Measurements from ENCODE around the gene OR5B21.
A peak's percentile ranks its signal among the peaks of the same experiment; 100 is the strongest.

OR5B21 gene

DNA sequence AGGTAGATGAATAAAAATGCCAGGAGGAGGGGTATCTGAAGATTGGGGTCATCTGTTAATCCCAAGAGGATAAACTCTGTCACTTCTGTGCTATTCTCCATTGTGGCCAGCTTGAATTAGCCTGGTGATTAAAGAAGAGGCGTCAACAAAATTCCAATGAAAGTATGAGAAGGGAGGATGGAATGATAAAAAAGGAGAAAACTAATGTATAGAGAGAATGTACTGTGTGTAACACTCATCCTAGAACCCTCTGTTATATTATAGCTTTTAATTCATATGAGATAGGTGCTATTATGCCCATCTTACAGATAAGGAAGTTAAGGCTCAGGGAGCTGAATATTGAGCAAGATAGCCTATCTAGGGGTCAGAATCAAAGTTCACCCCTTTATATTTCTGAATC lies at the start of gene OR5B21:
TSS of gene OR5B21 (minus strand) at position 101 of the 400 bp plus-strand sequence. CDS start at position 101, 0 bp downstream.
- DNase-seq (ENCODE audit: low read depth) = no peak

DNA sequence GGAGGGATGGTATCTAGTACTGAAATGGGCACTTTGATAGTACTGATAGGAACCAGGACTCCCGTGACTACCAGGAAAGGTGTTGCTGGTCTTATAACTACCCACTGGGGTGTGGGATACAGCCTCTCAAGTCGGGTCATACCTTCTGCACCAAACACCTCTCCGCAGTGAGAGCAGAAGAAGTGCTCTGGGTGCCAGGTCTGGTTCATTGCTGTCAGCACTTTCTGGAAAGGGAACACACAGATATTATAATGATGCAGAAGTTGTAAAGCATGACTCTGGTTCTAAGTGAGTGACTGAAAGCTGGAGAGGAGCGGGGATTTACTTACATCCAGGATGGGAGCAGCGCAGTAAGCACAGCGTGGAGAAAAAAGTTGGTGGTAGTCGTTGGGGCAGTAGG lies 41.7 kb upstream of the OR5B21 start:
- DNase-seq (ENCODE audit: low read depth) = no peak

DNA sequence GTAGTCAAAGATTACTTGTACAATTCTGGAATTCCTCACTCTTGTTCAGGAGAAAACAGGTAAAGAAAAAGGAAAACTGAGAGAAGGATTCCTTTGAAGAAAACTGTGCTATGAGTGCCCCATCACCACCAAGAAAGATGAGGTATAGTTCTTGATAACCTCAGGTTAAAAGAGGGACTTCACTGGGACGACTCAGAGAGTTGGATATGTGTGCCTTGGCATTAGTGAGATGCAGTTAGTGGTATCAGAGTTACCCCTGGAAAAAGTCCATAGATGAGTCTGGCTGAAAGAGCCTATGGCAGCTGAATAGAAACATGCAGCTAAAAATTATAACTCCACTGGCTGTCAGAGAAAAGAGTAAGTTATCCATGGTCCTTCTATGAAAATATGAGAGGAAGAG lies 38.9 kb upstream of the OR5B21 start:
- no peak for DNase-seq (ENCODE audit: low read depth)

DNA sequence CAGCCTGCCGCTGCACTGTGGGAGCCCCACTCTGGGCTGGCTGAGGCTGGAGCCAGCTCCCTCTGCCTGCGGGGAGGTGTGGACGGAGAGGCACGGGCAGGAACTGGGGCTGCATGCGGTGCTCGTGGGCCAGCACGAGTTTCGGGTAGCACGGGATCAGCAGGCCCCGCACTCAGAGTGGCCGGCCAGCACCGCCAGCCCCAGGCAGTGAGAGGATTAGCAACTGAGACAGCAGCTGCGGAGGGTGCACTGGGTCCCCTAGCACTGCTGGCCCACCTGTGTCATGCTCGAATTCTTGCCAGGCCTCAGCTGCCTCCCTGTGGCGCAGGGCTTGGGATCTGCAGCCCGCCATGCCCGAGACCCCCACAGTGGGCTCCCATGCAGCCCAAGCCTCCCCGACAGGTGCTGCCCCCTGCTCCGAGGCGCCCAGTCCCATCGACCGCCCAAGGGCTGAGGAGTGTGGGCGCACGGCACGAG lies 24.0 kb upstream of the OR5B21 start:
- DNase-seq (ENCODE audit: low read depth) = no peak

DNA sequence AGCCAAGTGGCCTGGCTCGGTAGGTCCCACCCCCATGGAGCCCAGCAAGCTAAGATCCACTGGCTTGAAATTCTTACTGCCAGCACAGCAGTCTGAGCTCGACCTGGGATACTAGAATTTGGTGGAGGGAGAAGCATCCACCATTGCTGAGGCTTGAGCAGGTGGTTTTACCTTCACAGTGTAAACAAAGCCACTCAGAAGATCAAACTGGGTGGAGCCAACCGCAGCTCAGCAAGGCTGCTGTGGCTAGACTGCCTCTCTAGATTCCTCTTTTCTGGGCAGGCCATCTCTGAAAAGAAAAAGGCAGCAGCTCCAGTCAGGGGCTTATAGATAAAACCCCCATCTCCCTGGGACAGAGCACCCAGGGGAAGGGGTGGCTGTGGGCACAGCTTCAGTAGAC lies 22.3 kb upstream of the OR5B21 start:
- peak; percentile 17 for DNase-seq (ENCODE audit: low read depth)

DNA sequence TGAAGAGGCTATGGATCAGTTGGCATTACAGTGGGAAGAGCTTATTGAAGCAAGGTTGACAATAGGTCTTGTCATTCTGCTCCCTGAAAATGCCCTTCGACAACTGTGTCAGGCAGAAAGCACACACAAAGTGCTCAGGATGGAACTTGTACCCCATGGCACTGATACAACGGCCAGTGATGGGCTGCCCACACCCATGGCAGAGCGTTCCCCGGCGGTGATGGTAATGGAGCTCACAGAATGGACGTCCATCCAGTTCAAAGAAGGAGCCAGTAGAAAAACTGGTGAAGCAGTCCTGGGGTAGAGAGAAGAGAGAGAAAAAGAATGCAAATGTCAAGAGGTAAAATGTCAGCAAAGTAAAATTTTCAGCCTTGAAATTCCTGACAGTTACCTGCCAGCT lies 19.5 kb upstream of the OR5B21 start:
- DNase-seq (ENCODE audit: low read depth) = no peak

DNA sequence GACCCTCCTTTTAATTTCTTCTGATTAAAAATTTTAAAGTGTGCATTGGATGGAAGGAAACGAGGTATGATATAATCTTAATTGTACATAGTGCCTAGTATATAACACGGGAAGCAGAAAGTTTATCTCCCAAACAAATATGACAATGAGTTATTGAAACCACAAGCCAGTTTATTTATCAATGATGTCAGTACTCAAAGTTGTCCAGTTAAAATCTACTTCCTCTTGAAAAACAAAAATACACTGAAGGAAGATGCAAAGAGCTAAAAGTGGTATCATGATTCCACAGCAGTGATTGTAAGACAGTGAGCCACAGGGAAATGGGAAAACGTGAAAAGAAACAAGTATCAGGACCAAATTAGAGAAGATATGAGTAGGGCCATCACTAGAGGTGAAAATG lies 18.8 kb upstream of the OR5B21 start:
- no peak for DNase-seq (ENCODE audit: low read depth)

DNA sequence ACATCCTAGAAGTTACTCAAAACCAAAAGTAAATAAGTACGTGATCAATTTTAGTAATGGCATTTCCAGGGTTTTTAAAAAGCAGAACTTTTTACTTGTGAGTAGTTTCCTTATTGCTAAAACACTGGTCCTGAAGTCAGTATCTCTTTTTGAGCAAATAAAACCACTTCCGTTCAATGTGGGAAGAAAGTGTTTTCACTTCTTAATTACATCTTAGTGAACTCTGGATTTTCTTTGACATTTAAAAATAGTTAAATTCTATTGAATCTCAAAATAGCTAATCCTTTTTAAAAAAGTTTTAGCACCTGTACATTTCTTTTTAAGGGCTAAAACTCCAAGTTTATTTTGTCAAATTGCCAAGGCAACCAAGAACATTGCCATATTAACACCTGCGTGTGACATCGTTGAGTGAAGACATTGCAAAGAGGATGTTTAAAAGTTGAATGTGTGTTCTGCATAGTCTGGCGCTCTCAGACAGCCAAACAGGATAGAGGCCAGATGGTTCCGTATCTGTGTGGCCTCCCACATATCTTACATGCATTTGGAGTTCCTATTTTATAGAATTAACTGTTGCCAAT lies 17.2 kb upstream of the OR5B21 start:
- no peak for DNase-seq (ENCODE audit: low read depth)

DNA sequence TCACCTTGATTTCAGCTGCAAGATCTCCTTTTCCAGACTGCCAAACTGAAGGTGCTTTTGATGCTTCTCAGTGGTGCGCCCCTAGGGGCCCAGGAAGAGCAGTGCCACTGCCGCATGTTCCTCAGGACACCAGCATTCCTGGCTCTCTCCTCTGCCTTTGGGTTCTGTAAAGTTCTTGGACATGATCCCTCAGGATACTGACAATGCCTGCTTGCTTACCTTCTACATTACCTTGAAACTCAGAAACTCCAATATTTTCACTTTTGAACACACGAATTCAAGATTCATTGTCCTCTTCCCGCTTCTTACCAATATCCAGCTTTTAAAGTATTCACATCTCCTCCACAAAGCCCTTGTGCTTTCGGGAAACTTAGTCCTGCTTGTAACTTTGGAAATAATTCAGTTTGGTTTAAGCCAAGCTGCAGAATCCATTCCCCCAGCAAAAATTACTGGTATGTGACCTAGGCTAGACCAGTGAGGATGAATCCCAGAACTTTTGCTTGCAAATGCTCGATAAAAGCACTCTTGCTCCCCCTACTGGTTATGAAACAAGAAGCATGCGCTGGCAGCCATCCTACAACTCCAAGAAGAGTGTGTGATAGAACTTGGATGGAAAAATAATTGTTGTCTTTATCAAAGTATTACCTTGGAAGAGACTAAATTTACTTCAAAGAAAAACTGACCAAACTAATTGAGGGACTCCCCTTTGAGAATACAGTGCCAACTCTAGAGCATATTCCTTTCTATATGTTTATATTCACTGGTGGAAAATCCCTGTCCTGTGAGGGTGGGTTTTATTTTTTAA lies 16.5 kb upstream of the OR5B21 start:
- DNase-seq (ENCODE audit: low read depth) = peak; percentile 25

DNA sequence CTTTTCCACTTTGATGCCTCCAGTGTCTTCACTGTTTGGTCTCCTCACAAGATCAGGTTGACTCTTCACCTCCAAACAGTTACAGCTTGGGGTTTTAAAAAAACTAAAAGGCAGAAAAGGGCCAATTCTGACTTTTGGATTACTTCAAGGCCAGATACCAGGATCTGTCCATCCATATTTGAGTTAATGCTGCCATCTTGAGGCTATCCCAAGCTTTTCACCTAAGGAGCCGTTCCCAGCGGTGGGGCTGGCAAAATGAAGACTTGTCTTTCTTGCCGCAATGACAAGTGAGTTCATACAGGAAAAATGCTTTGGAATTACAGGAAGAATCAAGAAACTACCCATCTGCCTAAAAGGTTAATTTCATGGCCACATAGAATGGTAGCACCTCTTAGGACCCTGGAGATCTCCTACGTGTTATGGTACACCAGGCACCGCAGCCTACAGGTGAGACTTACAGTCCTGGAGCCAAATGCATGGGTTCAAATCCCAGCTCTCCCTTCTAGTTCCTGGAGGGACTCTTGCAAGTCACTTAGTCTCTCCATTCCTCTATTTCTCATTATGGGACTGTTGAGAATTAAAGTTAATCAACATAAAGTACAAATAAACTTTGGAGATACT lies 6.0 kb upstream of the OR5B21 start:
- DNase-seq (ENCODE audit: low read depth) = no peak

DNA sequence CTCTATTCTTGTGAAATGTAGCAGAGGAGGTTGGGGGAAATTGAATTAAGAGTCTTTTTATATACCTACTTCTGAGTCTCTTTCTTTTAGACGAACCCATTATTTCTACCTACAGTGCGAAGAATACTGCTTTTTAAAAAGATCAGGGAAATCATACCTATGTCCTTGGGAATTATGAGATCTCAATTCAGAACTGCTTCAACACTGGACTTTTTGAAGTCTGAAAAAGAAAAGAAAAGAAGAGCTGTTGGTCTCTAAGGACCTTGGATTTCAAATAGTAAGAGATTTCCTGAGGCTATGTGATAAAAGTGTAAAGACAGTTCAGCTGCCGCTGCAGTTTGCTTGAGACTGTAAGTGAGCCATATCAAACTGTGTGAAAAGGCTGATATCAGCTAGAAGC lies 3.7 kb upstream of the OR5B21 start:
- DNase-seq (ENCODE audit: low read depth) = no peak

DNA sequence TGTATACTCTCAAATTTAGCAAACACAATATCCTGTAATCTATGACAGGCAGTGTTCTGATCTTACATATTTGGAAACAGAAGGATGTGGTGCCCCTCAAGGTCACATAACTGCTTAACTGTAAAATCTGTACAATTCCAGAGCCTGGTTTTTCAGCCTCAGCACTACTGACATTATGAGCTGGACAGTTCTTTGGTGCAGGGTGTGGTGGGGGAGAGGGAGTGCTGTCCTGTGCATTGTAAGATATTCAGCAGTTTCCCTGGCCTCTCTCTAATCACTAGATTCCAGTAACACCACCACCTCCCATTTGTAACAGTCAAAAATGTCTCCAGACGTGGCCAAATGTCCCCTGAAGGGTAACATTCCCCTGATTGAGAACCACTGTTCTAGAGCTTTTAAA lies 1.8 kb upstream of the OR5B21 start:
- no peak for DNase-seq (ENCODE audit: low read depth)

DNA sequence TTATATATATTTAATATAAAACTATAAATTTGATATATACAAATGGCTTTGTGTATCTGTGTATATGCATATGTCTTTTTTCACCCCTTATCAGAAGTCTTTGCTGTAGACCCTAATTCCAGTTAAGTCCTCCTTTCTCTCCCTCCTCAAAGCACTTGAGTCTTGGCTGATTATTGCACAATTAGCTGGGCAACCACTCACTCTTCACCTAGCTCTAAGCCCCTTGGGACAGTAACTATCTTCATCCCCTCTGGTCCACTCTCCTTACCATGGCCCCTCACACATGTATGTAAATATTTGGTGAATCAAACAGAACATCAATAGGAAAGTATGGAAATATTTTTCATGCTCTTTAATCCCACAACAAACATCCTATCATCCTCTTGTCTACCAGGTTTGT lies 909 bp upstream of the OR5B21 start:
- DNase-seq (ENCODE audit: low read depth) = no peak

DNA sequence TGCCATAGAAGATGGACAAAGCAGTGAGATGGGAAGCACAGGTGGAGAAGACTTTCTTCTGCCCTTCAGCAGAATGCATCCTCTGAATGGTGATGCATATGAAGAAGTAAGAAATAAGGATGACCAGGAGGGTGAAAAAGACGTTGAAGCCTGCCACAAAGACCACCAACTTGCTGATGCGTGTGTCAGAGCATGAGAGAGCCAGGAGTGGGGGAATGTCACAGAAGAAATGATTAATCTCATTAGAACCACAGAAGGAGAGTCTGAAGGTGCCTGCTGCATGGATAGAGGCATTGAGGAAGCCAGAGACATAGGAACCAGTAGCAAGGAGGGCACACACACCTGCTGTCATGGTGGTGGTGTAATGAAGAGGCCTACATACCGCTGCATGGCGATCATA lies 550 bp downstream of the OR5B21 start:
- DNase-seq (ENCODE audit: low read depth) = no peak

DNA sequence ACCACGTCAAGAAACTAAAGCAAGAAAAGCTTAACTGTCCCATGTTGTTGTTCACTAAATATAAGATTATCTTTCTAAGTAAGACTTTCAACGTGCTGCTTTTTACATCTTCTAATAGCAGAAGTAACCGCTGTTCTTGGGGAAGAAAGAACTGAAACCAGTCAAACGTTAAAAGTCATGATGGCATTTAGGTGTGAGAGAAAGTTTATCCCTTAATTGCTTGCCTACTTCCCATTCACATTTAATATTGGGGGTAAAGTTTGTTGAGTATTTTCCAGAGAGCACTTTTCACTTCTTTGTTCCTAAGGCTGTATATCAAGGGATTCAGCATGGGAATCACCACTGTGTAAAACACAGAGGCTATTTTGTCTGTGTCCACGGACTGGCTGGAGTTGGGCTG lies 970 bp downstream of the OR5B21 start:
- DNase-seq (ENCODE audit: low read depth) = no peak

DNA sequence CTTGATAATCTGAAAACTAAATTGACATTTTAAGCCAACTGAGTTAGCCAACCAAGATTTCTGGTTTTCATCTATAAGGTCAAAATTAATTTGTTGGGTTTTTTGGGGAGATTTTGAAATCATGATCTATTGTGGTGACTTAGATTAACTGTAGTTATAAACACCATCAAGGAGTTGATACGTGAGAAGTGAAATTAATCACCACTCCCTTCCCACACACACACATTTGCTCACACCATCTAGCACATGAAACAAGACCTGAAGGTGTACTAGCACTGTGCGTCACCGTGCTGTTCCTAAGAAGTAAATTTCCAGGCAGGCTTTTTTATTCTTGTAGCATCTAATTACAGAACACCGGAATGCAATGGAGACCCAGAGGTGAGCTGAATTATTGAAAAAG lies 2.1 kb downstream of the OR5B21 start:
- no peak for DNase-seq (ENCODE audit: low read depth)

DNA sequence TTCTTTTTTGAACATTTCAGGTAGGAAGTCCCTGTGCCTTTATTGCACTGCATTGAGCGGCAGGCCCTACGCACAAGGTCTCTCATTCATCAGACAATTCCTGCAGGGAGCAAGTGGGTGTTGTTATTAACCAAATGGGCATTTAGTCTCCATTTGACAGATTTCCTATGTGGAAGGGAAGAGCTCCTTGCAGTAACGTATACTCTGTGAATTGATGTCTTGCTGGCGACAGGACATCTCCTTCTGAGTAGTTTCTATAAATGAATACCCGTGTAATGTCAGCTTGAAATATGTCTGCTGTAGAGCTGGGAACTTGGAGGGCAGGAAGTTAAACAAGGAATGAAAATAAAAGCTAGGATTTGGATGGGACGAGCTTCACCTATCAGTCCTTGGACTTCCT lies 3.7 kb downstream of the OR5B21 start:
- DNase-seq (ENCODE audit: low read depth) = no peak

DNA sequence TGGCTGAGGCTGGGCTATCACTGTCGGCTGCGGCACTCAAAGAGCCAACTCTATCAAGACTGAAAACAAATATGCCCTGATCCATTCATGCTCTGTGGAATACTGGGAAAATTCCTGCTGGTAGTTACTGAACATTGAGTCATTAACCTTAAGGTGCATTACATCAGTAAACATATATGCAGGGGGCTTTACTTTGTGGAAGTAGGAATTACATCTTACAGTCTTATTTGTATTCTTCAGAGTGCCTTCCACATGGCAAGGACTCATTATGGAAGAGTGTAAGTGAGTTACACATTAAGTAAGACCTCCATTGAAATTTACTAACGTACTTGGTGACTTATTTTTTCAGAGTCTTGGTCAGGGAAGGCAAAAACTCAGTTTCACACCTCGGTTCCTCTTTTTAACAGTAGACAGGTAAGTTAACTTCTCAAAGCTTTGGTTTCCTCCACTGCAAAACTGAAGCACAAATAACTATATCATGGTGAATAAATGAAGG lies 4.5 kb downstream of the OR5B21 start:
- no peak for DNase-seq (ENCODE audit: low read depth)

DNA sequence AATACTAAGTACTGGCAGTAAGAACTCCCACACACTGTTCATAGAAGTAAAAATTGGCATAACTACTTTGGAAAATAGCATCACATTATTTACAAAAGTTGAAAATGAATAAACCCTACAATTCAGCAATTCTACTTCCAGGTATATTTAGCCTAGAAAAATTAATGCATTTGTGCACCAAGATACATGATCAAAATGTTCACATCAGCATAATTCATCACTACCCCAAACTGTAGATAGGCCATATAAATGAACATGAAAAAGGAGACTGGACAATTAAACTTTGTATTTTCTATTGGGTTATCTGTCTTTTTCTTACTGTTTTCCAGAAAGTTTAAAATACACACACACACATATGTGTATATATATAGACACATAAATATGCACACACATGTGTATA lies 5.9 kb downstream of the OR5B21 start:
- no peak for DNase-seq (ENCODE audit: low read depth)

DNA sequence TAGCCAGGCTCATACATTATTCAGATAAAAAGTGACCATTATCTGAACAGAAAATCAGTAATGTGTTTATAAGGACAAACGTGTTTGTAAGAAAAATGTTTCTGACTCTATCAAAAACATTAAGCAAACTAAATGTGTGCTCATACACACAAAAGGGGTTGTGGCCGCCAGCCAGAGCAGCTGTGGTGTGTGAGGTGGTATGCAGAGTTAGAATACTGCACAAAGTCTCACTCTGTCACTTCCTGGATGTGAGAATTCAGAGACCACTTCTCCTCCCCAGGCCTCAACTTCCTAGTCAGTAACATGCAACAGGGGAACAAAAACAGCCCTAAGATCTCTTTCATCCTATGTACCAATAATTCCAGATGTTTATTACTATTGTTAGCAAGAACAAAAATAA lies 9.4 kb downstream of the OR5B21 start:
- no peak for DNase-seq (ENCODE audit: low read depth)

DNA sequence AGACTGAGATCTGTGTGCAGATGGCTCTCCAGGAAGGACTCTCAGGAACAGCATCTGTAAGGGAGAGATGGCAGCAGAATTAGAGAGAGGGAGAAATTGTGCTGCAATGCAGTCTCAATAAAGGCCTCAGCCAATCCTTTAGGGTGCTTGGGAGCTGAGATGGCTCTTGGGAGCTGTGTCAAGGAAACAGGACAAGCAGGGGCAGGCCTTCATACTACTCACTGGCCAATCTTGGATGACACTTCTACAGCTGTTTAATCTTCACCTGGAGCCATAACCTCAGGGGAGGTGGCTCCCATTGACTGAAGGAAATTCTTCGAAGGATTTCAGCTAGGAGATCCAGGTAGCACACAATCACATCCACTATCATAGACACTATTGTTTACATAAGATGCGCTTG lies 10.0 kb downstream of the OR5B21 start:
- no peak for DNase-seq (ENCODE audit: low read depth)

DNA sequence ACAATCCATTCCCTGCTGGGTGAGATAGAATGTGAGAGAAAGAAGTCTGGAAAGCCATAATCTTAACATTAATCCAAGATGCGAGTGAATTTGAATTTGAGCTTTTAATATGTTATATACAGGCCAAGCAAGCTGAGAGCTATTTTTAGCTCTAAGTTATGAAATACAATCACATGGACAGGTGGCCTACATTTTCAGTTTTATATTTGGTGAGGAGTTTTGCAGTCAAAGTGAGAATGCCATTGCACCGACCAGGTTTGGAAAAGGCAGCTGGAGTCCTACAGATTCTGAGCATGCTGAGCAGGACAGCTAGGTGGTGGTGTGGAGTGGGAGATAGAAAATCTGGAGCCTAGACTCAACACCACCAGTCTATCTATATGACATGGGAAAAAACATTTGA lies 12.0 kb downstream of the OR5B21 start:
- no peak for DNase-seq (ENCODE audit: low read depth)

DNA sequence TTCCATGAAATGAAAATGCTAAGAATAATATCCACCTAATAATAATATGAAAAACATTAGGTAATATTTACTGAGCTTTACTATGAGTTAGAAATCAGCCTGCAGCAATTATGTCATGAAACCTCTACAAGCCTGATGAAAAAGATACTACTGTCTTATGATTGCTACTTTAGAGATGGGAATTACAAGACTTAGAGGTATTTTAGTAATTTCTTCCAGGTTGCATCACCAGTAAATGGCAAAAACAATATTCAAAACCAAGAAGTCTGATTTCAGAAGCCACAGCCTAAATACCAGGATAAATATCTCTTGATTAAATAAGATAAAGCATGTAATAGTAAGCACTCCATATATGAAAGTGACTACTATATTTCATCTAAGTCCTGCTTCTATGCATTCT lies 13.8 kb downstream of the OR5B21 start:
- no peak for DNase-seq (ENCODE audit: low read depth)
